ENCODE data around the gene IL17F. TPM values are rescaled to one million over a fixed set of nuclear protein-coding genes. Genes with fewer than 3 reads are reported as not detected.

IL17F gene
- total RNA-seq, 4 donors from 2014 or later = not detected

DNA sequence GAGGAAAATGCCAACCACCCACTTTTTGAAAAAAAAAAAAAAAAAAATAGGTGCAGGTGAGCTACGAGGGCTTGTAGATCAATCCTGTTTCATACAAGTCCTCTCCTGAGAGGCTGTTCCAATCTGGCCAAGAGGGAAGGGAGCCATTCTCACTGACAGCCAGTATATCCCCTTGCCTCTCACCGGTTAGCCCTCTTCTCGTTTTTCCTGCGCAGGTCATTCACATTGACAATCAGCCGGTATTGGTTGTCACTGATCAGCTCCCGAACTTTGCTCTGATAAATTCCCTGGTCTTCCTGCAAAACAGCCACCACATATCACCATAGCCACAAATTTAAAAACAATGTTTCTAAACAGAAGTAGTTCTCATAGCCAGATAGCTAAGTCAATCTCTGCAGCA lies 38.8 kb upstream of the IL17F start:
- ATAC-seq (no peak), DNase-seq (no peak)
- peaks cover 0 to 44% of the 10 kb centered on the region in 2 donors for H3K36me3 ChIP-seq
- TF ChIP-seq POLR2A (IDR thresholded peaks at IDR 0.05) = no peak
- TF ChIP-seq, protein P1, sequence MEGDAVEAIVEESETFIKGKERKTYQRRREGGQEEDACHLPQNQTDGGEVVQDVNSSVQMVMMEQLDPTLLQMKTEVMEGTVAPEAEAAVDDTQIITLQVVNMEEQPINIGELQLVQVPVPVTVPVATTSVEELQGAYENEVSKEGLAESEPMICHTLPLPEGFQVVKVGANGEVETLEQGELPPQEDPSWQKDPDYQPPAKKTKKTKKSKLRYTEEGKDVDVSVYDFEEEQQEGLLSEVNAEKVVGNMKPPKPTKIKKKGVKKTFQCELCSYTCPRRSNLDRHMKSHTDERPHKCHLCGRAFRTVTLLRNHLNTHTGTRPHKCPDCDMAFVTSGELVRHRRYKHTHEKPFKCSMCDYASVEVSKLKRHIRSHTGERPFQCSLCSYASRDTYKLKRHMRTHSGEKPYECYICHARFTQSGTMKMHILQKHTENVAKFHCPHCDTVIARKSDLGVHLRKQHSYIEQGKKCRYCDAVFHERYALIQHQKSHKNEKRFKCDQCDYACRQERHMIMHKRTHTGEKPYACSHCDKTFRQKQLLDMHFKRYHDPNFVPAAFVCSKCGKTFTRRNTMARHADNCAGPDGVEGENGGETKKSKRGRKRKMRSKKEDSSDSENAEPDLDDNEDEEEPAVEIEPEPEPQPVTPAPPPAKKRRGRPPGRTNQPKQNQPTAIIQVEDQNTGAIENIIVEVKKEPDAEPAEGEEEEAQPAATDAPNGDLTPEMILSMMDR (IDR thresholded peaks at IDR 0.05 in 4 of 5, conservative IDR thresholded peaks at IDR 0.05 in 1 of 5) = no peak
- H3K27ac ChIP-seq = no peak overlapping the region
- in situ Hi-C loops (cut with MboI; ENCODE audit: low sequenced_read_pairs in 4 of 4) = loop anchor here in 3 of 4 donors (10.0 to 25.0 kb wide), 3 partner anchors 132 to 379 kb away; partner anchors contain the start of genes TMEM14A (in 3 of the 3) and TRAM2 (in 1 of the 3)
- no peaks in the 10 kb centered on the region for H3K27me3 ChIP-seq
- no peaks in the 10 kb centered on the region for H3K9me3 ChIP-seq
- peak overlapping the region in 1 of 4 donors; percentile 78 for H3K4me3 ChIP-seq
- peaks cover 15 to 18% of the 10 kb centered on the region in 2 donors for H3K4me1 ChIP-seq
- intact Hi-C loops (cut with DNase I; ENCODE audit: low total_unique reads) = loop anchor here (5.0 to 10.0 kb wide), 3 partner anchors 142 to 712 kb away; partner anchors contain the start of genes EFHC1, GSTA4 and TRAM2

DNA sequence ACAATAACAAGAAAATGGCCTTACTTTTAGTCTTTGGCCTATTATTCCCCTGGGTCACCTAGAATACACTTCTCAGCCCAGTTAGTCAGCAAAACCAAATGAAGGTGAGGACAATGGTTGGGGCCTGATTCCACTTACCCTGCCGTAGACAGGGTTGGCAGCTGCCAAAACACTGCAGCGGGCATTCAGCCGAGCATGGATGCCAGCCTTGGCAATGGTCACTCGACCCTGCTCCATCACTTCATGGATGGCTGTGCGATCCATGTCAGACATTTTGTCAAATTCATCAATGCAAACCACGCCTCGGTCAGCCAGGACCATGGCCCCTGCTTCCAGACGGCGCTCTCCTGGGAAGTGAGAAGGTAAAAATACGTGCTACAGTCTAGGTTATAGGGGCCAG lies 31.8 kb upstream of the IL17F start:
- peaks cover 0 to 94% of the 10 kb centered on the region in 2 donors for H3K36me3 ChIP-seq
- ATAC-seq (no peak), DNase-seq (no peak)

DNA sequence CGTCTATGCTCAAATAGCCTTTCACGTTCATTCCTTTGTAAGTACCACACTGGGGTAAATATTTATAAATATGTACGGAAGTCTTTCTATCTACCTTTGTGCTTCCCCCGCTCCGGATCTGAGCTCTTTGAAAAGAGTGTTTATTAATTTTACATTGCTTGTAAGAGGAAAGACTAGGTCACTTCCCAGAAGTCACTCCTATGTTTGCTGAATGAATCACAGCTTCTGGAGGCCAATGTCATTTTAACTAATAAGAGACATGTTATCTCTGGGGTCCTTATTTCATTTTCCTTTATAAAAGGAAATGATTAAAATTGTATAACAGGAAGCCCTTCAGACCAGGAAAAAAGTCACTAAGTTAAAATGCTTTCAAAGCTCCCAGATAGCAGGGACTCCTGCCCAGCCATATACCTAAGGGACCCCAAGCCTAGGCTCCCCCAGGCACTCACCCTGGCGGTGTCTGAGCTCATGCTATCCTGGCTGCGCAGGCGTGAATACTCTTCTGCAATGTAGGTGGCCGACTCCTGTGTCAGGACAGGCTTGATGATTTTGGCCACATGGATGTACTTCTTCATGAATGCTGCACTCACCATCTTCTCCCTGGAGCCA lies 27.7 kb upstream of the IL17F start:
- intact Hi-C loops (cut with DNase I; ENCODE audit: low total_unique reads) = no loop called here
- Histone ChIP-seq H3K27ac (peak overlapping the region in 2 of 4 donors; percentile 9 to 32), H3K4me3 (no peak overlapping the region), H3K27me3 (no peaks in the 10 kb centered on the region), H3K36me3 (peaks cover 0 to 88% of the 10 kb centered on the region in 2 donors), H3K4me1 (no peaks in the 10 kb centered on the region), H3K9me3 (no peaks in the 10 kb centered on the region)
- in situ Hi-C loops (cut with MboI; ENCODE audit: low sequenced_read_pairs in 4 of 4) = no loop called here
- TF ChIP-seq POLR2A (IDR thresholded peaks at IDR 0.05) = no peak
- TF ChIP-seq, protein P1 (IDR thresholded peaks at IDR 0.05 in 4 of 5, conservative IDR thresholded peaks at IDR 0.05 in 1 of 5) = no peak
- ATAC-seq (no peak), DNase-seq (no peak)

More for the DNA sequence above, 31.8 kb upstream of the IL17F start:
- intact Hi-C loops (cut with DNase I; ENCODE audit: low total_unique reads) (no loop called here), in situ Hi-C loops (cut with MboI; ENCODE audit: low sequenced_read_pairs in 4 of 4) (loop anchor here in 3 of 4 donors (25.0 kb wide), 2 partner anchors 311 to 386 kb away; partner anchors contain the start of genes TMEM14A (in 3 of the 3) and TRAM2 (in 1 of the 3))
- Histone ChIP-seq H3K4me3 (no peak overlapping the region), H3K27ac (no peak overlapping the region), H3K9me3 (no peaks in the 10 kb centered on the region), H3K27me3 (no peaks in the 10 kb centered on the region), H3K4me1 (no peaks in the 10 kb centered on the region)
- TF ChIP-seq, protein P1 (IDR thresholded peaks at IDR 0.05 in 4 of 5, conservative IDR thresholded peaks at IDR 0.05 in 1 of 5) = no peak
- TF ChIP-seq POLR2A (IDR thresholded peaks at IDR 0.05) = no peak

DNA sequence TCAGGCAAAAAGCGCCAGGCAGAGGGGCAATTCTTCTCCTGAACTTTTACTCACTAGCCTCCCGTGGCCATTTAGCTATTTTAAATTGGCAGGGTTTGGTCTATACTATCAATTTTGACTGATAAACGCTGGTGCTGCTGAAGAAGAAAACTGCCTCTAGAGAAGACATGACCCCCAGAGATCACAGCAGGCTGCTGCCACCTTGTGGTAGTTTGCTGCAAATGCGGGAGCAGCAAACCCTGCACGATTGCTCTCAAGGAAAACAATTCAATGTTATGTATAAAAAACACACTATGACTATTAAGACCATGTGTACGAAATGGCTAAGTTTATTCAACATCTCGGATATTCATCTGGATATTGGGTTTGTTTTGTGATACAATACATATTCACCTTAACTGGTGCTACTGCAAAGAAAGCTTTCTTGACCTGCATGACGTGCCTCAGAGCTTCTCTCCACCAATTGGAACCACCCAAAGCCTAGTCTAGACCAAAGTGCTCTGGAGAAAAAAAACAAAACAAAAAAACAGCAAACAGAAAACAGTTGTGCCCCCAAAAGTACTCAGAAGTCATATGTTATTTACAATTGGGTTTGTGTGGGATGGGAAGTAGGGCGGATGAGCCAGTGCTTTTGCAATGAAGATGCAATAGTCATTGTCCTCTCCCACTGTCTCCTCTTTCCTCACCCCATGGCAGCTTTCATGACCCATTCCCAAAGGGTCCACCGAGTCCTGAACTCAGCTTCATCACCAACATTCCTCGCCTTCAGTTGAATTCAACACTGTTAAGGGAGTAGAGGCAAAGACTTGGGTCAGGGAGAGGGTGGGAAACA lies 19.6 kb upstream of the IL17F start:
- H3K4me3 ChIP-seq = no peak overlapping the region
- H3K4me1 ChIP-seq = no peaks in the 10 kb centered on the region
- ATAC-seq (peak; percentile 71 to 73), DNase-seq (peak; percentile 18 to 43)
- H3K27me3 ChIP-seq = no peaks in the 10 kb centered on the region
- no peak overlapping the region for H3K27ac ChIP-seq
- in situ Hi-C loops (cut with MboI; ENCODE audit: low sequenced_read_pairs in 4 of 4) (loop anchor here in 1 of 4 donors (10.0 kb wide), 1 partner anchor 179 kb away; the partner anchor contains the start of gene PKHD1), intact Hi-C loops (cut with DNase I; ENCODE audit: low total_unique reads) (loop anchor here (1.0 to 2.0 kb wide), 3 partner anchors 101 to 201 kb away; partner anchors contain the start of gene PKHD1)
- no peak for TF ChIP-seq POLR2A (IDR thresholded peaks at IDR 0.05)
- TF ChIP-seq, protein P1 (IDR thresholded peaks at IDR 0.05 in 4 of 5, conservative IDR thresholded peaks at IDR 0.05 in 1 of 5) = peak; percentile 75 to 93 (median 78)
- no peaks in the 10 kb centered on the region for H3K9me3 ChIP-seq
- H3K36me3 ChIP-seq = peaks cover 0 to 51% of the 10 kb centered on the region in 2 donors
